GM12878 (cell line): Measurements from ENCODE around the gene OOEP. TPM values are rescaled to one million over a fixed set of nuclear protein-coding genes. Genes with fewer than 3 reads are reported as not detected.

Source experiments
- ATAC-seq: fragments of 200-7000 bp; cut with Tn5 transposase; 3 replicates; pipeline ENCODE4 v1.9.1; 2020; ENCODE audit warnings: mild to moderate bottlenecking, moderate library complexity
- BruUV-seq: library from RNA; stranded (reverse); fragments of 400-500 nt; replicated peaks from 2 replicates; lab custom pipeline; 2021; lab: Mats Ljungman, UMichigan
- CTCF ChIA-PET: fragments of 300-600 bp; sonication (Branson Sonifier 250); formaldehyde crosslinking; extraction: SDS; loops from one replicate; lab custom pipeline; 2021; ENCODE audit warnings: inconsistent platforms; lab: Yijun Ruan, JAX
- POLR2A ChIA-PET: fragments of 350-600 bp; formaldehyde crosslinking; extraction: SDS; loops from one replicate; lab custom pipeline; 2021; ENCODE audit warnings: inconsistent platforms; lab: Charles Lee
- RAD21 ChIA-PET: fragments of 300-600 bp; sonication (Branson Sonifier 250); formaldehyde crosslinking; loops from one replicate; lab custom pipeline; 2023; ENCODE audit warnings: antibody characterized with exemption; ENCODE audit not compliant: unreplicated experiment; lab: Charles Lee
- SMC1A ChIA-PET: fragments of 300-600 bp; sonication (Branson Sonifier 250); formaldehyde crosslinking; loops from one replicate; lab custom pipeline; 2023; ENCODE audit not compliant: unreplicated experiment, uncharacterized antibody; lab: Charles Lee
- DNase-seq: peaks from one replicate; pipeline ENCODE4 v3.0.0-alpha.2; 2011; ENCODE audit warnings: low read depth, low spot score
- FAIRE-seq: peaks from 3 replicates; lab custom pipeline; 2011; peaks lifted over from hg19 to GRCh38; lab: Jason Lieb, UNC
- H2AFZ ChIP-seq: 2 replicates; pipeline ENCODE4 v1.6.0; 2011; ENCODE audit warnings: low read depth, low read length, control low read depth; ENCODE audit not compliant: control insufficient read depth
- H3K27ac ChIP-seq: 2 replicates; pipeline ENCODE4 v1.5.1; 2011; ENCODE audit warnings: control low read depth; ENCODE audit not compliant: control insufficient read depth, insufficient read depth
- H3K27me3 ChIP-seq, 2 experiments: replicated peaks in 1 of 2; 2 replicates each; pipeline versions ENCODE4 v1.6.0 to v1.6.1; 2011; ENCODE audit warnings: low read length in 1 of 2; ENCODE audit not compliant: control insufficient read depth in 2 of 2, insufficient read depth in 2 of 2
- H3K36me3 ChIP-seq, 2 experiments: 2 replicates each; pipeline ENCODE4 v1.5.1; 2011; ENCODE audit warnings: low read length in 1 of 2; ENCODE audit not compliant: control insufficient read depth in 2 of 2, insufficient read depth in 2 of 2
- H3K4me1 ChIP-seq: 2 replicates; pipeline ENCODE4 v1.6.1; 2011; ENCODE audit warnings: mild to moderate bottlenecking, low read length, moderate library complexity, mixed read lengths; ENCODE audit not compliant: control insufficient read depth, insufficient read depth
- H3K4me2 ChIP-seq: 2 replicates; pipeline ENCODE4 v1.6.0; 2011; ENCODE audit warnings: control low read depth; ENCODE audit not compliant: control insufficient read depth, insufficient read depth
- H3K4me3 ChIP-seq: fragments of 200-600 bp; sonication (generic); 2 replicates; pipeline ENCODE4 v1.5.1; 2016
- H3K79me2 ChIP-seq: 2 replicates; pipeline ENCODE4 v1.6.0; 2011; ENCODE audit warnings: low read length; ENCODE audit not compliant: control insufficient read depth, insufficient read depth
- H3K9ac ChIP-seq: 2 replicates; pipeline ENCODE4 v1.8.0; 2011; ENCODE audit warnings: low read length, control low read depth, mixed read lengths; ENCODE audit not compliant: control insufficient read depth, insufficient read depth
- H3K9me3 ChIP-seq: replicated peaks from 3 replicates; pipeline ENCODE4 v1.5.1; 2011; ENCODE audit warnings: mild to moderate bottlenecking, low read length; ENCODE audit not compliant: control insufficient read depth, insufficient read depth
- H4K20me1 ChIP-seq: 2 replicates; pipeline ENCODE4 v1.6.0; 2011; ENCODE audit not compliant: control insufficient read depth, insufficient read depth
- ATF3 ChIP-seq: IDR thresholded peaks from 2 replicates; pipeline ENCODE4 v1.6.1; 2011; ENCODE audit warnings: low read depth, mild to moderate bottlenecking, low read length, moderate library complexity, borderline replicate concordance; ENCODE audit errors: extremely low read depth
- BACH1 ChIP-seq: fragments of 450-650 bp; IDR thresholded peaks from 2 replicates; pipeline ENCODE4 v1.6.1; 2017; ENCODE audit warnings: mild to moderate bottlenecking, borderline replicate concordance
- IRF3 ChIP-seq: fragments of 450-650 bp; IDR thresholded peaks from 2 replicates; pipeline ENCODE4 v1.6.1; 2014; ENCODE audit warnings: mild to moderate bottlenecking
- MTA2 ChIP-seq: fragments of 450-650 bp; IDR thresholded peaks from 2 replicates; pipeline ENCODE4 v1.6.1; 2016; ENCODE audit warnings: low read depth, mild to moderate bottlenecking, moderate library complexity
- NR2F1 ChIP-seq: fragments of 450-650 bp; conservative IDR thresholded peaks from 2 replicates; pipeline ENCODE4 v1.6.1; 2017; ENCODE audit warnings: mild to moderate bottlenecking
- PKNOX1 ChIP-seq: fragments of 450-650 bp; IDR thresholded peaks from 2 replicates; pipeline ENCODE4 v1.6.1; 2016; ENCODE audit warnings: mild to moderate bottlenecking
- WGBS: methylation state at CpG from one replicate; pipeline ENCODE4 v1.1.6; 2016; ENCODE audit warnings: low lambda C conversion rate; ENCODE audit not compliant: insufficient replicate concordance, insufficient coverage; ENCODE audit errors: missing lambda C conversion rate; 5-methylcytosine and 5-hydroxymethylcytosine counted together
- in situ Hi-C: fragments of 300-500 bp; cut with MboI; formaldehyde crosslinking; loops from 9 replicates; pipeline ENCODE4 v1.14.3; 2018; ENCODE audit warnings: mixed read lengths
- intact Hi-C: fragments of 100-400 bp; cut with micrococcal nuclease; formaldehyde crosslinking; loops from one replicate; pipeline ENCODE4 v1.14.2; 2022; ENCODE audit not compliant: unreplicated experiment
- polyA plus RNA-seq, 11 experiments: library from polyadenylated mRNA; depleted of rRNA in 4 of 11; unstranded in 6 of 11; stranded (reverse) in 5 of 11; fragments of >200 nt; fragmentation: Nextera tagmentation in 4 of 11; fragmentation: Illumina TruSeq in 1 of 11; extraction: Ambion mirVana in 4 of 11; extraction: Trizol in 1 of 11; gene quantifications; 1 replicate in 1 of 11; 2 replicates in 10 of 11; pipeline versions ENCODE4 v1.2.1 to v1.2.3, GENCODE V29; 2011 to 2016; ENCODE audit warnings: inconsistent platforms in 2 of 11, missing spikeins in 2 of 11, low read depth in 1 of 11
- total RNA-seq, 4 experiments: library from RNA; depleted of rRNA in 3 of 4; stranded (reverse); fragments of >200 nt in 3 of 4; fragmentation: Illumina TruSeq in 1 of 4; extraction: Trizol in 1 of 4; gene quantifications; 2 replicates each; pipeline versions ENCODE4 v1.2.1 to v1.2.3, GENCODE V29; 2013 to 2021

The OOEP gene
- total and polyA plus RNA-seq, 10 of the 15 experiments (the other 5 are each of a cell fraction or from before 2014, with no cell fraction given) = 0.08 TPM; not detected in 9

DNA sequence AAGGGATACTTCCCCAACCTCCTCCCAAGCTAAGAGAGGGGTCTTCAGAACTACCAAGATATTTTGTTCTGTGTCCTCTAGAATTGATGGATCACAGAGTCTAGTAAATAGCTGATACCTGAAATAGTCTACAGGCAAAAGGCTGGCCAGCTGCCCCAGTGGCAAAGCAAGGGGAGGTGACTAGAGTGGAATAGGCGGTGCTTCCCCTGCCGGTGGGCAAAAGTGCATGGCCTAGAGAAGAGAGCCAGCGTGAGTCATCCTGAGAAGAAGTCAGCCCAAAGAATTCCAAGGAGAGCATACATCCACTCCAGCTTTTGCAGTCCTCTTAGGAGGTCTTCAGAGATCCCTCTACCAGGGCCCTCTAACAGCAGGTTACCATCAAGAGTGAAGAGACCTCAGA is 30.4 kb downstream of the OOEP start:
- BruUV-seq = no TSS peak
- Histone ChIP-seq H4K20me1 (no peaks in the 10 kb centered on the region), H3K9me3 (no peaks in the 10 kb centered on the region), H3K79me2 (no peaks in the 10 kb centered on the region), H3K27ac (no peak overlapping the region), H3K36me3 (no peaks in the 10 kb centered on the region), H3K4me1 (no peaks in the 10 kb centered on the region), H3K27me3 (no peaks in the 10 kb centered on the region), H3K4me3 (no peak overlapping the region), H2AFZ (no peak overlapping the region), H3K4me2 (no peak overlapping the region), H3K9ac (no peak overlapping the region)
- ChIA-PET SMC1A (interaction anchor here (0.6 to 1.0 kb wide), 2 partner anchors 11 to 205 kb away, joined by 3 read pairs; no protein-coding TSS in a partner anchor), POLR2A (no interaction called here), CTCF (interaction anchor here (1.2 to 2.0 kb wide), 2 partner anchors 13 to 53 kb away, joined by 4 to 10 read pairs; no protein-coding TSS in a partner anchor), RAD21 (no interaction called here)
- TF ChIP-seq BACH1 = no peak
- no peak for TF ChIP-seq PKNOX1
- TF ChIP-seq MTA2 = no peak
- no peak for TF ChIP-seq NR2F1
- TF ChIP-seq ATF3 = no peak
- no peak for TF ChIP-seq IRF3
- in situ Hi-C loops = no loop called here
- DNase-seq (no peak), FAIRE-seq (no peak), ATAC-seq (no peak; the same call in 2 of the 3 replicates)
- intact Hi-C loops = no loop called here
- WGBS = 78% methylated on average over 3 of the region's 3 CpGs
